ENCODE results near the gene SERPINE3.

The SERPINE3 gene

DNA sequence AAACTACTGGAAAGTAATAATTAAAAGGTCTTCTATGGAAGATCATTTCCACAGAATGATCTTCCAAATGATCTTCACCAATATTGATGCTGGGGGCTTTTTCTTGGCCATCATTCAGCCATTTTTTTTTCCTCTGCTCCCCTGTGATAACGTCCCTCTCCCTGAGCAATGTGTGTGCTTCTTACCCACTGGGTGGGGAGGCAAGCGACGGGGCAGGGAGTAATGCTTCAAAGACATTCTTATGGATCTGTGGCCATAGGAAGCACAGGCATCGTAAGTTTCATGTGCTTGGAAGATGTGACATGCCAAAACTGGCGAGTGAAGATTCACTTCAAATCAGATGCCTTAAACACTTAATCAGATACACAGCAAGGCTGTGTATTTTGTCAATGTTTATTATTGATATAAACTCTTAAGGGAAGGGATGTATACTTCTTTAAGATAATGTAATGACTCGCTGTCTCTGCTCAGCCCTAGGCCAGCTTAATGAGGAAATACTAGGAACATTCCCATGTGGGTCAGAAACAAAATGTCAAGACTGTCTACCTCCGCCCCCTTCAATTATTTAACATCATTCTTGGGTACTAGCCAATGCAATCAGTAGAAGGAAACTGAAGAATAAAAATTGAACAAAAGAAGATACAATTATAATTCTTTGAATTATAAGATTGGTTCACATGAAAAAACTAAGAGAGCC is 34.1 kb upstream of the SERPINE3 start:
- TF ChIP-seq CTCF (conservative IDR thresholded peaks at IDR 0.05; ENCODE audit: low read depth, low read length) = no peak
- no peak overlapping the region for H3K4me3 ChIP-seq (ENCODE audit: low read length)
- DNase-seq (ENCODE audit: low read depth) = no peak

DNA sequence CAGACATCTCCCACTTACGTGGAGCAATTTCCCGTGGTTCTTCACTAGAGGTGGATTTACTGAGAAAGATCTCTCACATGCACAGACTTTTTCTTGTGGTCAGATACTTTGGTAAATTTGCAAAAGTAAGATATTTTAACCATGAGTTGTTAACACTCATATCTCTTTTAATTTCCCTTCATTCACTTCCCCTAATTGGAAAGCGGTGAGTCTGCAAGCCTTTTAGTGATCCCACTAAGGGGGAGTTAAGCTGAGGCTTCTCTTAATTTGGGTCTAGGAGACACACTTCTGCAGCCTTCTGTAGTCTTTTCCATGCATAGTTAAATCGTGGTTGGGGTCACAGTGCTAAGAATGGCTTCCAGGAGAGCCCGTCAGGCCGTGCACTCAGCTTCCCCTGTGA is 30.7 kb upstream of the SERPINE3 start:
- DNase-seq (ENCODE audit: low read depth) = no peak
- H3K4me3 ChIP-seq (ENCODE audit: low read length) = no peak overlapping the region
- no peak for TF ChIP-seq CTCF (conservative IDR thresholded peaks at IDR 0.05; ENCODE audit: low read depth, low read length)

GRCh38 chr13:51311231-51311630 is 28.3 kb upstream of the SERPINE3 start:
- H3K4me3 ChIP-seq (ENCODE audit: low read length) = no peak overlapping the region
- no peak for TF ChIP-seq CTCF (conservative IDR thresholded peaks at IDR 0.05; ENCODE audit: low read depth, low read length)
- DNase-seq (ENCODE audit: low read depth) = no peak

GRCh38 chr13:51311957-51312520 is 27.5 kb upstream of the SERPINE3 start:
- no peak for TF ChIP-seq CTCF (conservative IDR thresholded peaks at IDR 0.05; ENCODE audit: low read depth, low read length)
- no peak overlapping the region for H3K4me3 ChIP-seq (ENCODE audit: low read length)
- DNase-seq (ENCODE audit: low read depth) = no peak

DNA sequence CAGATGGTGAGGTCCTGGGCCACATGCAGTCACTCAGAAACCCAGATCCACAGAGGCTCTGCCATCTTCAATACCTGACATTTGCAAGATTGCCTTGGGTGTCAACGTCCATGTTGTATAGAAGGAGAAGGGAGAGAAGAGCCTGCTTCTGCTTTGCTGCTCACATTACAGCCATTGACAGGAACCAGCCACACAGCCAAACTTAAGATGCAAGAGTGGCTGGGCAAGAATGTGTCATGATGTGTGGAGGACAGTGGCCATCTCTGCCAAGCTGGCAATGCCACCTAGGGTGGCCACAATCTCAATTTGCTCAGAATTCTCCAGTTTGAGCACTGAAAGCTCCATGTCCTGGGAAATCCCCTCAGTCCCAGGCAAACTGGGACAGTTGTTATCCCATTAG is 25.9 kb upstream of the SERPINE3 start:
- H3K4me3 ChIP-seq (ENCODE audit: low read length) = no peak overlapping the region
- no peak for TF ChIP-seq CTCF (conservative IDR thresholded peaks at IDR 0.05; ENCODE audit: low read depth, low read length)
- DNase-seq (ENCODE audit: low read depth) = no peak

DNA sequence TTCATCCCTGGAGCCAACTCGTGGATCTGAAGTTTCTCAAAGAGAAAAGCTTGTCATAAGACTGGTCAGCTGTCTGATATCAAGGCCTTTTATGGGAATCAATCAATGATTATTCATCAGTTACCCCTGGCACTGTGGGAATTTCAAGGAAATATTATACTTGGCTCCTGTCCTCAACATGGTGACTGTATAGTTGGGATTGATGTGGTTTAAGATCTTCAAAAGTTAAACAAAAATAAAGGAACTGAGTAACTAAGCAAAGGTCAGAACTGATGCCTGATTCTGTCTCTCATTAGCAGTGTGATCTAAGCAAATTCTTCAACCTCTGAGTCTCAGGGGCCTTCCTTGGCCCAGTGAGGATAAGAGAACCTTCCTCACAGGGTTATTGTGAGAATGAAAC is 22.2 kb upstream of the SERPINE3 start:
- TF ChIP-seq CTCF (conservative IDR thresholded peaks at IDR 0.05; ENCODE audit: low read depth, low read length) = no peak
- no peak for DNase-seq (ENCODE audit: low read depth)
- no peak overlapping the region for H3K4me3 ChIP-seq (ENCODE audit: low read length)

DNA sequence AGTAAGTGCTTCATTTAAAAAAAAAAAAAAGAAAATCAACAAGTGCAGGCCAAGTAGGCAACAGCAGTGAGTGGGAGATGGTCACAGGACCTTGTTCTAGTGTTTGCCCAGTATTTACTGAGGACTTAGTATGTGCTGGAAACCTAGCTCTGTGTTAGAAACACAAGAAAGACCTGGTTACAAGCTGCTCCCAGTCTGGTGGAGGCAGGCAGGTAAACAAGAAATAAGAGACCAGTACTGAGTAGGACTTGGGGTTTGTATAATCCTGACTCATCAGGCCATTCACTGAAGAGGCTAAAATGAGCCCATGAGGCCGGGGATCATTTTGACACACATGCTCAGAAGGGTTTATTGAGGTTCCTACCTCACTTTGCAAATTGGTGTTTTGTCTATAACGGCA is 21.5 kb upstream of the SERPINE3 start:
- DNase-seq (ENCODE audit: low read depth) = no peak
- no peak for TF ChIP-seq CTCF (conservative IDR thresholded peaks at IDR 0.05; ENCODE audit: low read depth, low read length)
- no peak overlapping the region for H3K4me3 ChIP-seq (ENCODE audit: low read length)
